Uterus (tissue), 2 donors: ENCODE results near the gene RPP21.

Experiments
- CTCF ChIP-seq, 4 experiments: fragments of 200-600 bp in 2 of 4; fragments of 450-650 bp in 2 of 4; sonication (generic) in 2 of 4; IDR thresholded peaks; one replicate each; pipeline ENCODE4 v1.5.1; 2016 to 2019; ENCODE audit warnings: antibody characterized with exemption in 4 of 4, mild to moderate bottlenecking in 2 of 4, moderate library complexity in 1 of 4
- POLR2A ChIP-seq, 2 donors: fragments of 450-650 bp; IDR thresholded peaks; one replicate each; pipeline ENCODE4 v1.6.1; 2016; ENCODE audit warnings: antibody characterized with exemption in 2 of 2, mild to moderate bottlenecking in 1 of 2, moderate library complexity in 1 of 2

GRCh38 chr6:30361661-30362060 lies 16.7 kb downstream of the RPP21 start:
- no peak for TF ChIP-seq CTCF (IDR thresholded peaks at IDR 0.05)
- TF ChIP-seq POLR2A (IDR thresholded peaks at IDR 0.05): no peak
